Vagina (tissue), 2 donors: ENCODE results near the gene TIMM8B.

ENCODE experiments used
- POLR2A ChIP-seq, 2 donors: fragments of 450-650 bp; IDR thresholded peaks; one replicate each; pipeline ENCODE4 v1.6.1; 2017; ENCODE audit warnings: antibody characterized with exemption in 2 of 2, mild to moderate bottlenecking in 2 of 2, moderate library complexity in 2 of 2
- POLR2AphosphoS5 ChIP-seq, 2 donors: sonication (generic); formaldehyde crosslinking; IDR thresholded peaks; one replicate each; pipeline ENCODE4 v1.9.0; 2017; ENCODE audit warnings: antibody characterized with exemption in 2 of 2, mild to moderate bottlenecking in 2 of 2, low read depth in 1 of 2; ENCODE audit not compliant: insufficient read depth in 1 of 2
- TF ChIP-seq, protein P1 (sequence below), 3 experiments: fragments of 450-650 bp in 2 of 3; fragments of 200-600 bp in 1 of 3; sonication (generic) in 1 of 3; IDR thresholded peaks; one replicate each; pipeline ENCODE4 v1.5.1; 2017 to 2019; ENCODE audit warnings: antibody characterized with exemption in 3 of 3, mild to moderate bottlenecking in 2 of 3, moderate library complexity in 2 of 3

DNA sequence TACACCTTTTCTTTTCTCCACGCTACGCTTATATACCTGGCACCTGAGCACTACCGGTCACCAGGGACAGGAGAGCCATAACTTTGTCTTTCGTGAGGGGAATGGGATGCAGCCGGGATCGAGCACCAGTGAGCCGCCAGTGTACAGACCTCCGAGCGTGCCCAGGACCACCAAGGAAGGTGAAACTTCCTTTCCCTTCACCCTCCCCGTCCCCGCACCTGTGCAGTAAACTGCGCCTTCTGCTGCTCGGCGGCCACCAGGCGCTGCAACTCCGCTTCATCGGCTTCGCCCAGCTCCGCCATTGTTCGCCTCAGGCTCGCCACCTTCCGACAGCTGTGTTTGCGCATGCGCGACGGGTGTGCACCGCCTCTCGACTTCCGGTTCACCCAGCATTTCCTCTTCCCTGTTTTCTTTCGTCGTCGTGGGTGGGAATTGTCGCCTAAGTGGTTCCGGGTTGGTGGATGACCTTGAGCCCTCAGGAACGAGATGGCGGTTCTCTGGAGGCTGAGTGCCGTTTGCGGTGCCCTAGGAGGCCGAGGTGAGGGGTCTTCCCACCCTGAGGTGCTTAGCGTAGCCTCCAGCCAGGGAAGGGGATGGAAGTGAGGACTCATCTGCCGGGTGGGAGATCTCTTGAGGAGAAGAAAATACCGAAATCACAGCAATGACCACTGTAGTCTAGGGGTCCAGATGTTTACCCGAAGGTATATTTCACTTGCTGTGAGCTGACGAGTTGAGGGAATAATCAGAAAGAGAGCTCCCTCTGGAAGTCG, at the start of gene TIMM8B, which contains the start of gene SDHD:
- TF ChIP-seq, protein P1, sequence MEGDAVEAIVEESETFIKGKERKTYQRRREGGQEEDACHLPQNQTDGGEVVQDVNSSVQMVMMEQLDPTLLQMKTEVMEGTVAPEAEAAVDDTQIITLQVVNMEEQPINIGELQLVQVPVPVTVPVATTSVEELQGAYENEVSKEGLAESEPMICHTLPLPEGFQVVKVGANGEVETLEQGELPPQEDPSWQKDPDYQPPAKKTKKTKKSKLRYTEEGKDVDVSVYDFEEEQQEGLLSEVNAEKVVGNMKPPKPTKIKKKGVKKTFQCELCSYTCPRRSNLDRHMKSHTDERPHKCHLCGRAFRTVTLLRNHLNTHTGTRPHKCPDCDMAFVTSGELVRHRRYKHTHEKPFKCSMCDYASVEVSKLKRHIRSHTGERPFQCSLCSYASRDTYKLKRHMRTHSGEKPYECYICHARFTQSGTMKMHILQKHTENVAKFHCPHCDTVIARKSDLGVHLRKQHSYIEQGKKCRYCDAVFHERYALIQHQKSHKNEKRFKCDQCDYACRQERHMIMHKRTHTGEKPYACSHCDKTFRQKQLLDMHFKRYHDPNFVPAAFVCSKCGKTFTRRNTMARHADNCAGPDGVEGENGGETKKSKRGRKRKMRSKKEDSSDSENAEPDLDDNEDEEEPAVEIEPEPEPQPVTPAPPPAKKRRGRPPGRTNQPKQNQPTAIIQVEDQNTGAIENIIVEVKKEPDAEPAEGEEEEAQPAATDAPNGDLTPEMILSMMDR (IDR thresholded peaks at IDR 0.05), result peak in 2 of 3 experiments; percentile 2 to 21
- TF ChIP-seq POLR2AphosphoS5 (IDR thresholded peaks at IDR 0.05; ENCODE audit: insufficient read depth in 1 of 2, low read depth in 1 of 2) (peak; percentile 87 to 99), POLR2A (IDR thresholded peaks at IDR 0.05) (no peak)
